Stimulated activated CD8-positive, alpha-beta memory T cell treated with anti-CD3 and anti-CD28 coated beads, Interleukin-7, amount 100 ng/mL, for 48 hours (primary cell): ENCODE results near the gene TTC28.
"Not testable (repeated sequence)": the region's sequence is repeated elsewhere in the genome, so short reads cannot be mapped to it uniquely, and the experiment has no call there.

Source experiments
- DNase-seq, 2 donors: peaks; one replicate each; pipeline ENCODE4 v3.0.0-alpha.2; 2020; ENCODE audit warnings: low read depth in 1 of 2; ENCODE audit errors: extremely low read depth in 1 of 2

Gene TTC28

DNA sequence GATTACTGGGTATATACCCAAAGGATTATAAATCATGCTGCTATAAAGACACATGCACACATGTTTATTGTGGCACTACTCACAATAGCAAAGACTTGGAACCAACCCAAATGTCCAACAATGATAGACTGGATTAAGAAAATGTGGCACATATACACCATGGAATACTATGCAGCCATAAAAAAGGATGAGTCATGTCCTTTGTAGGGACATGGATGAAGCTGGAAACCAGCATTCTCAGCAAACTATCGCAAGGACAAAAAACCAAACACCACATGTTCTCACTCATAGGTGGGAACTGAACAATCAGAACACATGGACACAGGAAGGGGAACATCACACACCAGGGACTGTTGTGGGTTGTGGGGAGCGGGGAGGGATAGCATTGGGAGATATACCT is 510.3 kb downstream of the TTC28 start:
- not testable (repeated sequence) for DNase-seq

- no peak for DNase-seq
Measured at GRCh38 chr22:28155808-28156207, 523.8 kb downstream of the TTC28 start.

- DNase-seq = no peak
Measured at GRCh38 chr22:28154861-28155260, 524.8 kb downstream of the TTC28 start.

GRCh38 chr22:28151151-28151816 is 528.4 kb downstream of the TTC28 start:
- no peak for DNase-seq

- DNase-seq = no peak
Measured at GRCh38 chr22:28148816-28149465, 530.7 kb downstream of the TTC28 start.

DNA sequence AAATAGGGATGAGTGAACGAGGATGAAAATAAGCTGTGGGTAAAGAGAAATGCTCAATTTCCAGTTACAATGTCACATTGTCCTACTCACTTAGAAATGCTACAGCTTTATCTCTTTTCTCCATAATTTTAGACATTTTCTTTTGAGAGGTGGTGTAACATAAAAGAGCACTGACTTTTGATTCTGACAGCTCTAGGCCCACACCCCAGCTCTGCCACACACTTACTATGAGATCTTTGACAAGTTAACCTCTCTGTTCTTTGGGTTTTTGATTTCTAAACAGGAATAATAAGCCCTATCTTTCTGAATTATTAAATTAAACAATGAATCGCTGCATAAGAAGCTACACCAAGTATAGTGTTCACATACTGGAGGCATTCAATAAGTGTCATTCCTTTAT is 532.2 kb downstream of the TTC28 start:
- DNase-seq = no peak

DNA sequence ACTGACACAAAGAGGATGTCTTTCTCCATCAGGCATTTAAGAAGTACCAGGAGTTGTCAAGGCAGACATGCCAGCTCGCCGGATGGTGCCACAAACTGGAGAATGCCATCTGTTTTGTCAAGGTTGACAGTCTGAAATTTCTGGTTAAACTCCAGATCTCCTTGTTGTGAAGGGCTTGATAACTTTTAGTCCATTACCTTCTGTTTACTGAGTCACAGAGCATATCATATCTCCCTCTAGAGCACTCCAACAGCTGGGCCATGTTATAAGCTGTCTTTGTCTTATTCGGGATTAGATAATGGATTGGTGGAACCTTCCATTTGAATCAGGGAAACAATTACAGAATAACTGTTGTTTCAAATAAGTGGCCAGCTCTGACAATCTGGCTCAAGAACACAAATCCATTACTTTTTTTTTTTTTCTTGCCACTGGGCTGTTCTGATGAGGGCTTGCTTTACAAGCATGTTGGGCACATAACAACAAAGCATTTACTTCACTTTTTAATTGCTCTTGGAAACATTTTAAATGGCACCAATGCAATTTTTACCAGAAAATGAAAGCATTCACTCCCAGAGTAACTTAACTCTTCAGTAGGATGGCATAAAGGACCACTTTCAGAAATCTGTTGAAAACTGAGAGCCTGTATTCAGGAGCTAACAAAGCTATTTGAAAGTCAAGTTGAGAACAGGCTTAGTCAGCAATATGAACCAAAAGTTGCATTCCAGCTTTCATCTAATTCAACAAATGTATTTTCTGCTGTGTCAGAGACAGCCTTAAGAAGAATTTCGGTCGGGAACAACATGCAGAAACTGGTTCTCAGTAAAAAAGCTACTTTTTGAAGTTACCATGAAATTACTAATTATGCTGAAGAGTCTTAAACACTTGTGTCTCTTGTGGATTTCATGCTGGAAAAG is 533.0 kb downstream of the TTC28 start:
- no peak for DNase-seq

DNA sequence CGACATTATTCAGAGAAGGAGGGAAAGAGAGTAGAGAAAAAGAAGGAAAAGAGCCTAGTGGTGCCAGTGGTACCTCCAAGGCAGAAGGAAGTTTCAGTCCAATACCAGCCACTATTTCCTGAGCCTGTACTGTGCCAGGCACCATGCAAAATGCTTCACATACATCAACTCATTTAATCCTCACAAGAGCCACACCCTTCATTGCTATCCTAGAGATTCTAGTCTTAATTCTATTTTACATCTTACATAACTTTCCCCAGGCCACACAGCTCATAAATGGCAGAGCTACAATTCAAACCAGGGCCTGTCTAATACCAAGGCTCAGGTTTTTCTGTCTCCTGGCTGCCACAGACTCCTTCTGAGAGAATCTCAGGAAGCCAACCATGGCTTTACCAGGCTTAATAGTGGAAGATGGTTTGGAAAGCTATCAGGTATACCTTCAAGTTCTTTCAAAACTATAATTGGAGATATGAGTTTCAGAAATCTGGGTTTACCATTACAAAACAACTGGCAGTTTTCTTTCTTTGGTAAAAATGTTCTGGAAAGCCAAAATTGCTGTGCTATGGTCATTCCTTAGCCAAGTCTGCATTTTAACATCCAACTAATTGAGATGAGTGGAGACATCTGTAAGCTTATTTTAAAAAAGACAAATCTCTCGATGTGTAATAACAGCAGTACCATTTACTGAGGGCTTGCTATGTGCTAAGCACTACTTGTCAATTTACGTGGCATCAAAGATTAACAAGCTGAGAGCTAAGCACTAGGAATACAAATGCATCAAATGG is 535.5 kb downstream of the TTC28 start:
- DNase-seq = no peak

DNA sequence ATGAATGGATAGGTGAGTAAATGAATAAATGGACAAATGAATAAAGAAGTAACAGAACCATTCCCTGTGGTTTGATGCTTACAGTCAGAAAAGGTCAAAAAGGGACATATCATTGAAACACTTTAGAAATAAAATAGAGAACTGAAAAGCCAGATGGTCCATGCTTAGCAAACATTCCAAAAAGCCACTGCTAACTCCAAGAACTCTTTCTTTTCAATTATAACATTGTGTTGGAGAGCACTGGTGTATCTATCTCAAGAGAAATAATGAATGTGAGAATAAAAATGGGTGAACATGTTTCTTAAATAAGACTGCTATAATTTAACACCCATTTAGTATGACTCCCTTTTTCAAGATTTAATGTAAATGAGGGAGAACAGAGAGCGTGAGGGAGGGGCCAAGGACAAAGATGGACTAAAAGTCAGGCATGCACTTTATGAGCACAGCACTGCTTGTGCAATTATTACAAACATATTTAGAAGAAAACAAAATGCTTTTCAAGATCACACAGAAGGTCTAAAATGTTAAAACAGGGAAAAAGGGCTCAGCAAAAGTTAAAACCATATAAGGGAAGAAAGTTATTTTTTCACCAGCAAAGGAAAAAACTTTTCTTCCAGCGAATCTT is 536.3 kb downstream of the TTC28 start:
- DNase-seq = no peak

DNA sequence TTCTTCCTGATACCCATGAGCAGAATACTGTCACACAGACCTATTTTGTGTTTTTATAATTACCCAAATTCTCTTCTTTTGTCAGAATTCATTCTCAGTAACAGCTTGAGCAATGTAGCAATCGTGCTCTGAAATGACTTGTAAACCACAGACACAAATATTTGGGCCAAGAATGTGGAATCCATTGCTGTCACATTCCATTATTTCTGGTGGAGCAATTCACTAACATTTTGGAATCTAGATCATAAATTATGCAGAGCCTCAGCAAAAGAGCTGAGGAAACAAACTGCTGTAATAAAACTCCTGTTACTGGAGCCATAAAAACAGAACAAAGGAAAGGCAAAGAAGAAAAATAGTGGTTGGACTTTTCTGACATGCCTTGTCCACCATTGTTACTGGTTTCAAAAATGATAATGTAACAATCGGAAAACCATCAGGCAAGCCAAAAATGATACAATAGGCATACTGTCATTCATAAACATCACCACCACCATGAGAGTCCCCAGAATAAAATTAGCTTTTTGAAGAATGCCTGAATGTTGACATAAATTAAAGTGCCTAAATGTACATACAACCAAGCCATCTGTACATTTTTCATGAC is 537.2 kb downstream of the TTC28 start:
- DNase-seq = no peak

- DNase-seq = no peak
Measured at GRCh38 chr22:28141614-28142013, 538.0 kb downstream of the TTC28 start.

GRCh38 chr22:28139961-28140360 is 539.7 kb downstream of the TTC28 start:
- DNase-seq = no peak

DNA sequence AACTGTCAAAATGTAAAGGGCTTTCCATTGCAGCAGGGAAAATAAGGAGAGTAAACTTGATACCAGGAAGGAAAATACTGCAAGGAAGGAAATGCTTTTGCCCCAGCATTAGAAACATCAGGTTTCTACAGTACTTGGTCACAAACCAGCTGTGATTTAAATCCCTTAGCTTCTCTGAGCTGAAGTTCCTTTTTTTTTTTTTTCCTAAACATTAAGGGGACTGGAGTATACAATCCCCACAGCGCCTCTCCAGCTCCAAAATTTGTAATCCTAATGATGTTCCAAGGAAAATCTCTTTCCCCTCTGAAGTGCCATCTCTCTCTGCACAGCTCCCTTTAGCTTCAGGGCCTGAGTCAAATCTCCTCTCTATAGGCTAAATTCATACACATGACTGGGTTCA is 540.1 kb downstream of the TTC28 start:
- no peak for DNase-seq

GRCh38 chr22:28137036-28137435 is 542.6 kb downstream of the TTC28 start:
- no peak for DNase-seq

DNA sequence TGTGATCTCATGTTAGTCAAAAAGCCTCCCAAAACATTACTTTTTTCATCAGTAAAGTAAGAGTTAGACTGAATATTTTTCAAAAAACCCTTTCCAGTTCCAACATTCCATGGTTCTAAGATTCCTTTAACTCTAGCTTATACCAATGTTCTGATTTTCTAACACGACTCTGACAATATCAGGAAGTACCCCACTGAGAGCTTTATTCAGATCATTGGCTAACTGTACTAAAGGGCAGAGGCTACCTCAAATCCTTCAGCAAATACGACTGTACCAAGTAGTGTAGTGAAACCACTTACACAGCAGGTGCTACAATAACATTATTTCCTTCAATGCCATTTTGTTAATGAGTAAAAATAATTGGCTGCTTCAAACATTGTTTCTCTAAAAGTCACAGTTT is 547.2 kb downstream of the TTC28 start:
- no peak for DNase-seq

- DNase-seq = no peak
Measured at GRCh38 chr22:28129319-28129962, 550.2 kb downstream of the TTC28 start.

GRCh38 chr22:28128827-28129226 is 550.8 kb downstream of the TTC28 start:
- no peak for DNase-seq

DNA sequence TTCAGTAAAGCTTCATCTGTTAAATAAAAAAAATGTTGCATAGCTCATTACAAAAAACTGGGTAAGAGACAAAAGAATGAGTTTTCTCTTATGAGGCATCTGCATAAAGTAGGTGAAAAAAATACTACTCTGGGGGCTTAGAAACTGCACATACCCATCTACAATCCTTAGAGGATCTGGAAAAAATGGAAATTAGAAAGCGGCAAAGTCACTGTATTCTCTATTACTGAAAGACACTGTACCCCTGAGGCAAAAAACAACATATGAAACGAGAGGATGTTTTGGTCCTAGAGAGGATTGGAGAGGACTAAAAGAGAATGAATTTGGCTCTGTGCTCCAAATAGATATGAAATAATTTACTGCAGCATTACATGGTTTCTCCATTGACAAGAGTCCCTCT is 553.8 kb downstream of the TTC28 start:
- DNase-seq = no peak

- no peak for DNase-seq
Measured at GRCh38 chr22:28123989-28124766, 555.5 kb downstream of the TTC28 start.
